Right cardiac atrium (tissue), 5 donors: ENCODE measurements around the gene SRRM4. TPM values are rescaled to one million over a fixed set of nuclear protein-coding genes. Genes with fewer than 3 reads are reported as not detected.
"Not testable (repeated sequence)": the region's sequence is repeated elsewhere in the genome, so short reads cannot be mapped to it uniquely, and the experiment has no call there.

Experiments
- ATAC-seq, 2 donors: fragments of 200-7000 bp; cut with Tn5 transposase; one replicate each; pipeline versions ENCODE4 v1.8.0 to v1.9.1; 2020; ENCODE audit warnings: moderate library complexity in 2 of 2, mild to moderate bottlenecking in 1 of 2
- DNase-seq, 3 donors: peaks; one replicate each; pipeline ENCODE4 v3.0.0-alpha.2; 2020
- H3K27ac ChIP-seq: one replicate; pipeline ENCODE4 v1.5.1; 2013; ENCODE audit warnings: mild to moderate bottlenecking, low read length, control low read depth, moderate library complexity
- H3K27me3 ChIP-seq: one replicate; pipeline ENCODE4 v1.6.1; 2013; ENCODE audit not compliant: control insufficient read depth, insufficient read depth
- H3K4me1 ChIP-seq: one replicate; pipeline ENCODE4 v1.6.1; 2013; ENCODE audit warnings: low read length; ENCODE audit not compliant: control insufficient read depth, insufficient read depth
- H3K4me3 ChIP-seq: one replicate; pipeline ENCODE4 v1.5.1; 2013; ENCODE audit warnings: low read length, control low read depth
- H3K9me3 ChIP-seq: one replicate; pipeline ENCODE4 v1.6.1; 2013; ENCODE audit warnings: low read length; ENCODE audit not compliant: control insufficient read depth
- WGBS: extraction: QIAGEN DNeasy Blood & Tissue Kit; methylation state at CpG from one replicate; pipeline ENCODE4 v1.1.7; 2013; 5-methylcytosine and 5-hydroxymethylcytosine counted together
- intact Hi-C, 4 donors: fragments of 100-400 bp; cut with DNase I; formaldehyde crosslinking; loops; one replicate each; pipeline versions ENCODE4 v1.11.0 to v1.14.0; 2022 to 2023
- polyA plus RNA-seq: library from polyadenylated mRNA; stranded (reverse); fragments of 200-250 nt; gene quantifications from one replicate; pipeline ENCODE4 v1.2.3, GENCODE V29; 2013
- total RNA-seq, 4 donors: library from RNA; stranded (reverse); fragmentation: NEBNext Ultra II Directional; extraction: Animal tissue kit (Norgen Biotek cat#: 25700); gene quantifications; one replicate each; pipeline ENCODE4 v1.2.1, GENCODE V29; 2021
- donor health status: healthy with polysubstance abuse.
- donor health status: DM: no; HTN: yes; CAD: no.
- donor health status: DM: no; HTN: no; CAD: no.
- donor health status: DM: no; HTN: yes; CAD: no; lungs with severe emphysema.
- donor health status: DM: yes; HTN: yes; CAD: no.

The SRRM4 gene
- total and polyA plus RNA-seq, 5 donors: 0.22 to 0.91 (median 0.60) TPM

GRCh38 chr12:118980407-118981014 is 830 bp upstream of the SRRM4 start:
- intact Hi-C loops: no loop called here
- H3K4me1 ChIP-seq: no peaks in the 10 kb centered on the region
- H3K27ac ChIP-seq: no peak overlapping the region
- no peaks in the 10 kb centered on the region for H3K9me3 ChIP-seq
- peak in 1 of 3 donors; percentile 52 for DNase-seq
- ATAC-seq: no peak
- H3K4me3 ChIP-seq: peak overlapping the region; percentile 12
- WGBS: 1% methylated on average over 29 of the region's 29 CpGs
- peaks cover 3% of the 10 kb centered on the region for H3K27me3 ChIP-seq

- Histone ChIP-seq H3K4me3 (no peak overlapping the region), H3K27ac (no peak overlapping the region), H3K4me1 (no peaks in the 10 kb centered on the region), H3K9me3 (no peaks in the 10 kb centered on the region), H3K27me3 (peaks cover 3% of the 10 kb centered on the region)
- WGBS: 11% methylated on average over 8 of the region's 8 CpGs
- ATAC-seq: no peak
- DNase-seq: no peak
- intact Hi-C loops: no loop called here
Measured at GRCh38 chr12:118982302-118982701, 961 bp downstream of the SRRM4 start.

- H3K4me3 ChIP-seq: no peak overlapping the region
- ATAC-seq (no peak), DNase-seq (no peak)
- WGBS: 48% methylated on average over 7 of the region's 7 CpGs
- H3K27me3 ChIP-seq: peaks cover 3% of the 10 kb centered on the region
- intact Hi-C loops: no loop called here
- H3K4me1 ChIP-seq: no peaks in the 10 kb centered on the region
- no peaks in the 10 kb centered on the region for H3K9me3 ChIP-seq
- H3K27ac ChIP-seq: no peak overlapping the region
Measured at GRCh38 chr12:118982984-118983761, 1.8 kb downstream of the SRRM4 start.

GRCh38 chr12:118984161-118984943 is 3.0 kb downstream of the SRRM4 start:
- H3K27ac ChIP-seq: no peak overlapping the region
- ATAC-seq (no peak), DNase-seq (no peak)
- 47% methylated on average over 2 of the region's 2 CpGs for WGBS
- H3K4me3 ChIP-seq: no peak overlapping the region
- H3K27me3 ChIP-seq: peaks cover 3% of the 10 kb centered on the region
- intact Hi-C loops: no loop called here
- no peaks in the 10 kb centered on the region for H3K4me1 ChIP-seq
- H3K9me3 ChIP-seq: no peaks in the 10 kb centered on the region

- ATAC-seq (no peak), DNase-seq (no peak)
- no peak overlapping the region for H3K27ac ChIP-seq
- no peak overlapping the region for H3K4me3 ChIP-seq
- H3K4me1 ChIP-seq: no peaks in the 10 kb centered on the region
- H3K27me3 ChIP-seq: peaks cover 3% of the 10 kb centered on the region
- H3K9me3 ChIP-seq: no peaks in the 10 kb centered on the region
- intact Hi-C loops: no loop called here
- WGBS: 34% methylated on average over 8 of the region's 8 CpGs
Measured at GRCh38 chr12:118986050-118986449, 4.7 kb downstream of the SRRM4 start.

GRCh38 chr12:118999107-118999506 is 17.8 kb downstream of the SRRM4 start:
- H3K9me3 ChIP-seq: no peaks in the 10 kb centered on the region
- no peaks in the 10 kb centered on the region for H3K27me3 ChIP-seq
- no peak overlapping the region for H3K4me3 ChIP-seq
- DNase-seq (peak in 2 of 3 donors; percentile 43 to 56), ATAC-seq (peak in 1 of 2 donors; percentile 11)
- no peaks in the 10 kb centered on the region for H3K4me1 ChIP-seq
- WGBS: 37% methylated on average over 5 of the region's 5 CpGs
- H3K27ac ChIP-seq: no peak overlapping the region
- intact Hi-C loops: no loop called here

- 68% methylated on average over 5 of the region's 5 CpGs for WGBS
- H3K4me1 ChIP-seq: no peaks in the 10 kb centered on the region
- intact Hi-C loops: no loop called here
- no peaks in the 10 kb centered on the region for H3K27me3 ChIP-seq
- no peak overlapping the region for H3K4me3 ChIP-seq
- H3K27ac ChIP-seq: no peak overlapping the region
- H3K9me3 ChIP-seq: no peaks in the 10 kb centered on the region
- ATAC-seq (no peak), DNase-seq (no peak)
Measured at GRCh38 chr12:119005085-119005484, 23.7 kb downstream of the SRRM4 start.

GRCh38 chr12:119005913-119006312 is 24.6 kb downstream of the SRRM4 start:
- H3K9me3 ChIP-seq: no peaks in the 10 kb centered on the region
- 25% methylated on average over 4 of the region's 4 CpGs for WGBS
- H3K4me1 ChIP-seq: no peaks in the 10 kb centered on the region
- H3K4me3 ChIP-seq: no peak overlapping the region
- H3K27ac ChIP-seq: no peak overlapping the region
- H3K27me3 ChIP-seq: no peaks in the 10 kb centered on the region
- no peak for ATAC-seq
- intact Hi-C loops: no loop called here
- no peak for DNase-seq

- no peak overlapping the region for H3K4me3 ChIP-seq
- ATAC-seq (no peak), DNase-seq (no peak)
- H3K4me1 ChIP-seq: no peaks in the 10 kb centered on the region
- intact Hi-C loops: no loop called here
- H3K9me3 ChIP-seq: peaks cover 1% of the 10 kb centered on the region
- no peaks in the 10 kb centered on the region for H3K27me3 ChIP-seq
- no peak overlapping the region for H3K27ac ChIP-seq
- WGBS: 20% methylated on average over 5 of the region's 5 CpGs
Measured at GRCh38 chr12:119006746-119007145, 25.4 kb downstream of the SRRM4 start.

- DNase-seq, H3K27ac ChIP-seq, H3K4me1 ChIP-seq, H3K4me3 ChIP-seq, H3K9me3 ChIP-seq, H3K27me3 ChIP-seq, intact Hi-C loops, ATAC-seq: not testable (repeated sequence)
- 62% methylated on average over 1 of the region's 1 CpG for WGBS
Measured at GRCh38 chr12:119008273-119008672, 26.9 kb downstream of the SRRM4 start.

- intact Hi-C loops: no loop called here
- no peak for ATAC-seq
- Histone ChIP-seq H3K27me3 (no peaks in the 10 kb centered on the region), H3K4me3 (no peak overlapping the region), H3K27ac (no peak overlapping the region), H3K9me3 (peaks cover 1% of the 10 kb centered on the region), H3K4me1 (no peaks in the 10 kb centered on the region)
- DNase-seq: no peak
- 3% methylated on average over 20 of the region's 20 CpGs for WGBS
Measured at GRCh38 chr12:119008691-119009221, 27.4 kb downstream of the SRRM4 start.
